Fibroblast of gingiva (primary cell): ENCODE data around the gene SBF2.
A peak's percentile ranks its signal among the peaks of the same experiment; 100 is the strongest.

Experiments
- DNase-seq: peaks from one replicate; pipeline ENCODE4 v3.0.0-alpha.2; 2011; ENCODE audit warnings: low read depth

The SBF2 gene

DNA sequence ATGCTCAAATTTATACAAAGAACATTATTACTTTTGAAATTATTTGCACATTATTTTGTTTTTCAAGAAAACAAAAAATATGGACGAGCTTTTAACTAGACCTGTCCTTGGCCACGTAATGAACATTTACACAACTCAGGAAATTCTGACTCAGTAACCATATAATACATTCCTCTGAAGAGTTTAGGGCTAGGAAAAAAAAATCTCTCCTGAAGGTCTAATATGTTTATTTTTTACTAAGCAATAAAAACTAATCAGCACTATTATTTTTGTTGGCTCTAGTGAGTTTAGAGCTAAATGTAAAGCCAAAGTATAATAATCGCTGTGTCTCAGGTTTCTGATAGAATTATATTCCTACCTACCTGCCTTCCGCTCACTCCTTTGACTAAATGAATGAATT is 442.7 kb downstream of the SBF2 start:
- DNase-seq, result peak; percentile 52

GRCh38 chr11:9850224-9850895 is 443.7 kb downstream of the SBF2 start:
- DNase-seq, result peak; percentile 73

DNA sequence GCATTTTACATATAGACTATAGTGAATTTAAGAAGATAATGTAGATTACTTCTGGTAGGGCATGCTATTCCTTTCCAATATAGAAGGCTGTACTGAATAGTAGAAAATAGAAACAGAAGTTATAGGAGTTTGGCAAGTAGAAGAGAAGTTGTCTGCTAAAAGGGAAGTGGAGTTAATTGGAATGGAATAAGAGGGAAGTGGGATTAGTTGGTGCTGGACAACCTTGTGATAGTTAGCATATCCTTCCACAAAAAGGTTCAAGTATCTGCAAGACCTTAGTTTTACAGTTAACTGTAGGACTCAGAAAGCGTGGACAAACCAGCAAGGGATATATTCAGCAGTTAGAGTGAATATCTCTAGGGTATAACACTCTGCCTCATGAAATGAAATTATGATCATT is 444.6 kb downstream of the SBF2 start:
- no peak for DNase-seq

GRCh38 chr11:9847636-9848035 is 446.4 kb downstream of the SBF2 start:
- DNase-seq, result no peak

DNA sequence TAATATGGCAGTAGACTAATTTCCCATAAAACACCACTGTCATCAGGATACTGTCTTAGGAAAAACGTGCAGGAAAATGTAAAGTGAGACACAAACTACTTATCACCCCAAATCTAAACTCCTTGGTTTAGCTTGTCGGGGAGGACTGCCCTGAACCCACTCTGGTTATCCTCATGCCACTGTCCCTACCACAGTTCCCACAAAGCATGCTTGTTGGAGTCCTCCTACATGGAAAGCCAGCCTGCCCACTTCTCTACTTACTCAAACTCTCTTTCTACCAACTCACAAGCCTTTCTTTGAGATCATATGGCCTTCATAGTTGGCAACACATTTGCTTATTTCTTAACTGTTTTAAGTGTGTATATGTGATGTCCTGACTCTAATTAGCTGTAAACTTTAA is 451.1 kb downstream of the SBF2 start:
- no peak for DNase-seq

GRCh38 chr11:9840460-9841004 is 453.5 kb downstream of the SBF2 start:
- DNase-seq, result no peak

DNA sequence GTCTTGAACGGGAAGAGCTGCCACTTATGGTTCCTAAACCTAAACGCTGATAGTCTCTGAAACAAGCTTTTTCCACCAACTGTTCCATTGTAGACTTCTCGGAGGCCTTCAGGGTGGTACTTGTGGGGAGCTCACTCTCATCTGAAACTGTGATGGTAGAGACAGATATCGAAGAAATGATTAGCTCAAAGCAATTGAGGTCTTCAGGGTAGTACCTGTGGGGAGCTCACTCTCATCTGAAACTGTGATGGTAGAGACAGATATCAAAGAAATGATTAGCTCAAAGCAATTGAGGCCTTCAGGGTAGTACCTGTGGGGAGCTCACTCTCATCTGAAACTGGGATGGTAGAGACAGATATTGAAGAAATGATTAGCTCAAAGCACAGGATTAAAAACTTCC is 454.5 kb downstream of the SBF2 start:
- DNase-seq, result no peak

GRCh38 chr11:9838961-9839360 is 455.1 kb downstream of the SBF2 start:
- no peak for DNase-seq

GRCh38 chr11:9838229-9838628 is 455.8 kb downstream of the SBF2 start:
- peak; percentile 55 for DNase-seq

DNA sequence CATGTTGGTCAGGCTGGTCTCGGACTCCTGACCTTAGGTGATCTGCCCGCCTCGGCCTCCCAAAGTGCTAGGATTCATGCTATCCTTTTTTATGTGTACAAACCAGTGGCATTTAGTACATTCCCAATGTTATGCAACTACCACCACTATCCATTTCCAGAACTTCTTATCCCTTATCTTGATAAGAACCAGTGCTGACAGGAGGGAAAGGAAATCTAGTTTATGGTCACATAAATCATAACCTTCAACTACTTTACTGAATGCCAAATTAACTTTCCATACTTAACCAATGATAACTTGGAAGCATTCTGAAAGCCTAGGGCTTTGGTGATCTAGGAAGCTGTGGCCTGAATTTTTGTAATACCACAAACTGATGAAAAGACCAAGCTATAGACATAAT is 459.7 kb downstream of the SBF2 start:
- no peak for DNase-seq

GRCh38 chr11:9831122-9831521 is 462.9 kb downstream of the SBF2 start:
- no peak for DNase-seq

- no peak for DNase-seq
These were observed 466.3 kb downstream of the SBF2 start for GRCh38 chr11:9827708-9828107.

DNA sequence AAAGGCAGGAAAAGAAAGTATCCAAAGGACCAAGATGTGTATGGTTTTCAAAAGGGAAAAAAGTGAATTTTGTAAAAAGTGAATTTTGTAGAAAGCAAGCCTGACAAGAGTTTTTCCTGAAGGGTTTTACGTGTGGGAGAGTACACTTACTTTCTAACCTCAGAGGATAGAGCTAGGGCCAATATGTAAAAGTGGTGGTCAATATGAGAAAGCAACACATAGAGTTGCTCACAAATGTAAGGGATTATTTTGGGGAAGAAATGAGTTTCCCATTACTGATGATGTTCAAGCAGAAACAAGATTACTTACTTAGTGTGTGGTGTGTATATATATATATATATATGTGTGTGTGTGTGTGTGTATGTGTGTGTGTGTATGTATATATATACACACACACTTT is 467.6 kb downstream of the SBF2 start:
- DNase-seq, result no peak

- DNase-seq, result no peak
These were observed 468.1 kb downstream of the SBF2 start for GRCh38 chr11:9825895-9826294.

- peak; percentile 75 for DNase-seq
These were observed 468.7 kb downstream of the SBF2 start for GRCh38 chr11:9825315-9825714.

GRCh38 chr11:9823887-9824385 is 470.1 kb downstream of the SBF2 start:
- DNase-seq, result no peak

- DNase-seq, result no peak
These were observed 470.6 kb downstream of the SBF2 start for GRCh38 chr11:9823439-9823838.

DNA sequence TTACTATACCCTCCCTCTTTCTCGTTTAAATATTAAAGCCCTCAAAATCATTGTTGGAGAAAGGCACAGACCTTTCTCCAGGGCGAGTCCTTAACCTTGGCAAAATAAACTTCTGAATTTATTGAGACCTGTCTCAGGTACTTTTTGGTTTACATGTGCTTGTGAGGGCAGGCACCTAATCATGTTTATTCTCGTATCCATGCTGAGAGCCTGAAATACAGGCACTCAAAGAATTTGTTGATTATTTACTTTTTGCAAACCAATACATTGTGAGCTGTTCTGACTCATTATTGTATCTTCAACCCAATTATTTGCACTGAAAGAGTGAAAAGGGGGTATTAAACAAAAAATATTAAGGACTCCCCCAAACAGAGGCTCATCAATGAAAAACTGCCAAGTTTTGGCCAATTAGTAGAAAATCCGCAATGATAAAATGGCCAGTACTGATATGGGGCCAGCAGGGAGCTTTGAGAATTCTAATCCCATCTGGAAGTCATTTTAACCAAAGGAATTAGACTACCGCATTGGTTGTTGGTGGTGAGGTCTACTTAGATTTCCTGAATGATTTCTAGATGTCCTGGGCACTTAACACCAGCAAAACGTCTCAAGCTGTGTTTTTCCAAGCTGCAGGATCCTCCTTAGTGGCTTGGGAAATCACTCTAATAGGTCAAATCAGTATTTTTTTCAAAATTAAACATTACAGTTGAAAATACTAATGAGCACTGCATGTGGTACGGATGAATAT is 472.8 kb downstream of the SBF2 start:
- DNase-seq, result peak; percentile 91

GRCh38 chr11:9820260-9820659 is 473.8 kb downstream of the SBF2 start:
- peak; percentile 15 for DNase-seq

DNA sequence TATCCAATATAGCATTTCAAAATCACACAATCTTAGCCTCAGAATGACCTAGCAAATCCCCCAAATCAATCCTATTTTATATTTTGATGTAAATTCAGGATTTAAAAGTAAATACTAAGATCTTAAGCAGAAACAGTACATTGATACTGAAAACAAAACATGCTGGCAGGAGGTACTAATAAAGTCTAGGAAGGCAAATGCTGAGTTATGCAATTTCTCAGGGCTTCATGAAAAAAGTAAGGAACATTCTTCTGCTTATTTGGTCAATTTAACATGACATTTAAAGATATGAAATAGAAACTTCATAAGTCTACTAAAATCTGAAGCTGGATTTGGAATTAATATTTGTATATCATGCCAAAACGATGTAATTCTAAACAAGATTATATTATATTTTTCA is 476.8 kb downstream of the SBF2 start:
- peak; percentile 68 for DNase-seq

- peak; percentile 85 for DNase-seq
These were observed 478.4 kb downstream of the SBF2 start for GRCh38 chr11:9815486-9816136.

DNA sequence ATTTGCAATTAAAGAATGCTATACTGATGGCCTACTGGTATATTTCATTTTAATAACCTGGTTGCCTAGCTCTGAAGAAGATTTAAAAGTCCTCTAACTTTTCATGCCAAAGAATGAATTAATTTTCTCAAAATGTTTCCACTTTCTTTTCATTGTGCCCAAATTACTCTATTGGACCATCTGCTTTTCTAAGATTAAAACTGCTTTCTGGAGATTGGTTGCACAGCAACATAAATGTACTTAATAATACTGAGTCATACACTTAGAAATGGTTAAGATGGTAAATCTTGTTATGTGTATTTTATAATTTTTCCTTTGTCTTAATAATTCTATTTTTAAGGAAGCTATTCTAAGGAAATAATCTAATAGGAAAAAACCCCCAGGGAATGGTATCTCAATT is 479.9 kb downstream of the SBF2 start:
- no peak for DNase-seq

GRCh38 chr11:9808943-9809342 is 485.1 kb downstream of the SBF2 start:
- no peak for DNase-seq
